ENCODE measurements around the gene LMOD1.

Gene LMOD1

DNA sequence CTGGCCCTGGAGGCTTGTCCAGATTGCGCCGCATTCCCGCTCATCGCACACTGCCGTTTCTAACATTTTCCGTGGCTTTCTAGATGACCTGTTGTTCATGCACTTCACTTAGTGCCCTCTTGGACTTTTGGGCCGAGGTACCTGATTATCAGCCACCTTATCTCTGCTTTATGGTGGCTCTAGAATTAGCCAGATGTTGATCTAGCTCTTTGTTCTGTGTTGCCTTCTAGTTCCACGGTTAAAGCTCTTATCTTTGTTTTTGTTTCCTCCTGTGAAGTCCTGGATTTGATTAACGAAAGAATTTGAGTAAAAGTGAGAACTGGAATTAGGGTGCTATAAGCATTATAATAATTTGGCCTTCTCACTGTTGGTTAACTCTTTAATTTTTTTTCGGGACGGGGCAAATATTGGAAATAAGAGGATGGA lies 37.0 kb upstream of the LMOD1 start:
- 17% methylated on average over 11 of the region's 11 CpGs for WGBS (ENCODE audit: insufficient coverage)

GRCh38 chr1:201982623-201983379 lies 36.5 kb upstream of the LMOD1 start, which contains the start of gene RNPEP:
Gene RNPEP, plus strand, starts transcription at chr1:201982648. Its CDS starts 19 bp downstream, at chr1:201982667.
- no peaks in the 10 kb centered on the region for H3K9me3 ChIP-seq (ENCODE audit: control extremely low read depth in 1 of 5, control insufficient read depth in 4 of 5, insufficient read depth in 2 of 5, low read depth in 1 of 5, low read length in 4 of 5)
- CTCF ChIA-PET, result interaction anchor here (0.8 to 4.9 kb wide), 4 partner anchors 10 to 87 kb away, joined by 3 to 16 read pairs (median 9); no protein-coding TSS in a partner anchor

More for the DNA sequence above, 37.0 kb upstream of the LMOD1 start:
- ChIA-PET POLR2A (no interaction called here), CTCF (interaction anchor here (0.8 to 4.9 kb wide), 6 partner anchors 11 to 100 kb away, joined by 3 to 16 read pairs (median 5); no protein-coding TSS in a partner anchor)
- Histone ChIP-seq H3K27ac (ENCODE audit: insufficient read depth in 1 of 2, low read depth in 1 of 2, low read length in 2 of 2, poor library complexity in 1 of 2, severe bottlenecking in 2 of 2) (peak overlapping the region; percentile 7 to 75), H3K4me3 (ENCODE audit: control insufficient read depth in 1 of 7, extremely low read depth in 1 of 7, insufficient read depth in 4 of 7, low read depth in 2 of 7, low read length in 6 of 7) (peak overlapping the region; percentile 66 to 90 (median 75)), H3K36me3 (ENCODE audit: control insufficient read depth in 4 of 4, insufficient read depth in 4 of 4, low read length in 3 of 4) (peaks cover 0 to 6% (median 2%) of the 10 kb centered on the region in 4 experiments), H3K9me3 (ENCODE audit: control extremely low read depth in 1 of 5, control insufficient read depth in 4 of 5, insufficient read depth in 2 of 5, low read depth in 1 of 5, low read length in 4 of 5) (no peaks in the 10 kb centered on the region), H3K4me1 (ENCODE audit: control extremely low read depth in 1 of 4, control insufficient read depth in 4 of 4, insufficient read depth in 4 of 4, low read length in 3 of 4) (peaks cover 2 to 15% (median 15%) of the 10 kb centered on the region in 4 experiments), H3K27me3 (replicated peaks in 2 of 5; ENCODE audit: control insufficient read depth in 4 of 5, insufficient read depth in 5 of 5, low read length in 4 of 5) (no peaks in the 10 kb centered on the region)
- DNase-seq, result peak in 1 of 3 donors; percentile 52

DNA sequence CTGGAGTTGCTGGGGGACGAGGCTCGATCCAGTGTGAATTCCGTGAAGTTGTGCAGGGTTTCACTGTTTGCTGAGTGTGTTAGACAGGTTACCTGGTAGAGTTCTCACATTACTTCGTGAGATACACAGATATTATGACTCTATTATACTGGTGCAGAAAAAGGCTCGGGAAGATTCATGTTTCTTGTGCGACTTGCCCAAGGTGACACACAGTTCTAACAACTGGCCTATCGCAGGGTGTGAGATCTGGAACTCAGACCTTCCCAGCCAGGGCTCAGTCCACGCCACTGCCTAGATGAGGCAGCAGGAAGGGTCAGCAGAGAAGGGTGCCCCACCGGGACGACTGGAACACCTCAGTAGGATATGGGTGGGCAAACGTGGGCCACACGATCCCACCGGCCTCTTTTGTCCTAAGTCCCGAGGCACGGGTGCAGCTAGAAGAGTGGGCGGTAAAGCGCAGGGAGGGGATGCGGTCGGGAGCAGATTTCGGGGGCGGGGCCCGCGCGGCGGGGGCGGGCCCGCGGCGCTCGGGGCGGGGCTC lies 35.8 kb upstream of the LMOD1 start:
- POLR2A ChIA-PET, result no interaction called here
- no peak for DNase-seq
- Histone ChIP-seq H3K9me3 (ENCODE audit: control extremely low read depth in 1 of 5, control insufficient read depth in 4 of 5, insufficient read depth in 2 of 5, low read depth in 1 of 5, low read length in 4 of 5) (no peaks in the 10 kb centered on the region), H3K27me3 (replicated peaks in 2 of 5; ENCODE audit: control insufficient read depth in 4 of 5, insufficient read depth in 5 of 5, low read length in 4 of 5) (no peaks in the 10 kb centered on the region), H3K27ac (ENCODE audit: insufficient read depth in 1 of 2, low read depth in 1 of 2, low read length in 2 of 2, poor library complexity in 1 of 2, severe bottlenecking in 2 of 2) (no peak overlapping the region), H3K4me3 (ENCODE audit: control insufficient read depth in 1 of 7, extremely low read depth in 1 of 7, insufficient read depth in 4 of 7, low read depth in 2 of 7, low read length in 6 of 7) (peak overlapping the region; percentile 66 to 90 (median 75)), H3K4me1 (ENCODE audit: control extremely low read depth in 1 of 4, control insufficient read depth in 4 of 4, insufficient read depth in 4 of 4, low read length in 3 of 4) (peaks cover 2 to 15% (median 15%) of the 10 kb centered on the region in 4 experiments), H3K36me3 (ENCODE audit: control insufficient read depth in 4 of 4, insufficient read depth in 4 of 4, low read length in 3 of 4) (peaks cover 0 to 5% (median 1%) of the 10 kb centered on the region in 4 experiments)
- 15% methylated on average over 22 of the region's 31 CpGs for WGBS (ENCODE audit: insufficient coverage)
- CTCF ChIA-PET, result interaction anchor here (0.8 to 3.0 kb wide), 5 partner anchors 10 to 134 kb away, joined by 3 to 15 read pairs (median 3); no protein-coding TSS in a partner anchor

More at GRCh38 chr1:201982623-201983379, 36.5 kb upstream of the LMOD1 start, which contains the start of gene RNPEP:
- Histone ChIP-seq H3K27ac (ENCODE audit: insufficient read depth in 1 of 2, low read depth in 1 of 2, low read length in 2 of 2, poor library complexity in 1 of 2, severe bottlenecking in 2 of 2) (peak within 1 kb of the TSS; percentile 7 to 75), H3K4me1 (ENCODE audit: control extremely low read depth in 1 of 4, control insufficient read depth in 4 of 4, insufficient read depth in 4 of 4, low read length in 3 of 4) (peaks cover 2 to 15% (median 15%) of the 10 kb centered on the region in 4 experiments), H3K4me3 (ENCODE audit: control insufficient read depth in 1 of 7, extremely low read depth in 1 of 7, insufficient read depth in 4 of 7, low read depth in 2 of 7, low read length in 6 of 7) (peak within 1 kb of the TSS; percentile 66 to 90 (median 75)), H3K36me3 (ENCODE audit: control insufficient read depth in 4 of 4, insufficient read depth in 4 of 4, low read length in 3 of 4) (peaks cover 0 to 5% (median 1%) of the 10 kb centered on the region in 4 experiments), H3K27me3 (replicated peaks in 2 of 5; ENCODE audit: control insufficient read depth in 4 of 5, insufficient read depth in 5 of 5, low read length in 4 of 5) (no peaks in the 10 kb centered on the region)
- POLR2A ChIA-PET, result no interaction called here
- WGBS (ENCODE audit: insufficient coverage), result under 1% methylated on average over 76 of the region's 80 CpGs
- DNase-seq, result peak; percentile 42 to 77 (median 59)

DNA sequence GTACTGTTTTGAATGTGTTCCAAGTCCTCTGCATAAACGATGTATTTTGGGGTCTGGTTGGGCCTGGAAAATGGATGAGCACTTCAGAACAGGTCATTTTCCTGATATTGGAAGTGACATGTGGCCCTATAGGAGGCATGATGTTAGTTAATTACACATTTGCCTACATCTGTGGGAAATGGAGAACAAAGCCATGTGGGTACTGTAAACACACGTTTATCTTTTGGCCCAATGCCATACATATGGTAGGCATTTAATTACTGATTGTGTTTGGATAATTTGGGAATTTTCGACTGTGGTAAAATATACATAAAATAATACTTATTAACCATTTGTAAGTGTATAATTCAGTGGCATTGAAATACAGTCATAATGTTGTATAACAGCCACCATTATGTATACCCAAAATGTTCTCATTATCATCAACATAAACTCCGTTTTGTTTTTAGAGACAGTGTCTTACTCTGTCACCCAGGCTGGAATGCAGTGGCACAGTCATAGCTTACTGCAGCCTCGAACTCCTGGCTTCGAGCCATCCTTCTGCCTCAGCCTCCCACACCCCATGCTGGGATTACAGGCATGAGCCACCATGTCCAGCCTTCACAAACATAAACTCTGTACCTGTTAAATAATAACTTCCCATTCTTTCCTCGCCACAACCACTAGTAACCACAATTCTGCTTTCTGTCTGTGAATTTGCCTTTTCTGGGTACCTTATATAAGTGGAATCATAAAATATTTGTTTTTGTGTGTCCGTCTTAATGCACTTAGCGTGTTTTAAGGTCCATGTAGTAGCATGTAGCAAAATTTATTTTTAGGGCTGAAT lies 24.2 kb upstream of the LMOD1 start:
- H3K9me3 ChIP-seq (ENCODE audit: control extremely low read depth in 1 of 5, control insufficient read depth in 4 of 5, insufficient read depth in 2 of 5, low read depth in 1 of 5, low read length in 4 of 5), result no peaks in the 10 kb centered on the region
- H3K4me1 ChIP-seq (ENCODE audit: control extremely low read depth in 1 of 4, control insufficient read depth in 4 of 4, insufficient read depth in 4 of 4, low read length in 3 of 4), result peaks cover 0 to 2% (median 0%) of the 10 kb centered on the region in 4 experiments
- ChIA-PET CTCF (interaction anchor here (0.6 to 6.0 kb wide), 7 partner anchors 11 to 149 kb away, joined by 3 to 142 read pairs (median 14); partner anchors contain the start of genes LMOD1, RNPEP and SHISA4), POLR2A (no interaction called here)
- 92% methylated on average over 5 of the region's 9 CpGs for WGBS (ENCODE audit: insufficient coverage)
- DNase-seq, result no peak
- H3K27ac ChIP-seq (ENCODE audit: insufficient read depth in 1 of 2, low read depth in 1 of 2, low read length in 2 of 2, poor library complexity in 1 of 2, severe bottlenecking in 2 of 2), result no peak overlapping the region
- H3K36me3 ChIP-seq (ENCODE audit: control insufficient read depth in 4 of 4, insufficient read depth in 4 of 4, low read length in 3 of 4), result peaks cover 12 to 47% (median 27%) of the 10 kb centered on the region in 4 experiments
- H3K4me3 ChIP-seq (ENCODE audit: control insufficient read depth in 1 of 7, extremely low read depth in 1 of 7, insufficient read depth in 4 of 7, low read depth in 2 of 7, low read length in 6 of 7), result no peak overlapping the region
- H3K27me3 ChIP-seq (replicated peaks in 2 of 5; ENCODE audit: control insufficient read depth in 4 of 5, insufficient read depth in 5 of 5, low read length in 4 of 5), result no peaks in the 10 kb centered on the region

- Histone ChIP-seq H3K4me3 (ENCODE audit: control insufficient read depth in 1 of 7, extremely low read depth in 1 of 7, insufficient read depth in 4 of 7, low read depth in 2 of 7, low read length in 6 of 7) (no peak overlapping the region), H3K9me3 (ENCODE audit: control extremely low read depth in 1 of 5, control insufficient read depth in 4 of 5, insufficient read depth in 2 of 5, low read depth in 1 of 5, low read length in 4 of 5) (no peaks in the 10 kb centered on the region), H3K27me3 (replicated peaks in 2 of 5; ENCODE audit: control insufficient read depth in 4 of 5, insufficient read depth in 5 of 5, low read length in 4 of 5) (no peaks in the 10 kb centered on the region), H3K27ac (ENCODE audit: insufficient read depth in 1 of 2, low read depth in 1 of 2, low read length in 2 of 2, poor library complexity in 1 of 2, severe bottlenecking in 2 of 2) (no peak overlapping the region), H3K36me3 (ENCODE audit: control insufficient read depth in 4 of 4, insufficient read depth in 4 of 4, low read length in 3 of 4) (peaks cover 19 to 64% (median 40%) of the 10 kb centered on the region in 4 experiments), H3K4me1 (ENCODE audit: control extremely low read depth in 1 of 4, control insufficient read depth in 4 of 4, insufficient read depth in 4 of 4, low read length in 3 of 4) (peaks cover 0 to 2% (median 0%) of the 10 kb centered on the region in 4 experiments)
- POLR2A ChIA-PET, result no interaction called here
- WGBS (ENCODE audit: insufficient coverage), result 100% methylated on average over 5 of the region's 16 CpGs
- CTCF ChIA-PET, result interaction anchor here (0.7 to 7.5 kb wide), 11 partner anchors 8 to 100 kb away, joined by 3 to 64 read pairs (median 4); partner anchors contain the start of gene TIMM17A
- no peak for DNase-seq
Measured at GRCh38 chr1:201968202-201968925, 22.0 kb upstream of the LMOD1 start.

DNA sequence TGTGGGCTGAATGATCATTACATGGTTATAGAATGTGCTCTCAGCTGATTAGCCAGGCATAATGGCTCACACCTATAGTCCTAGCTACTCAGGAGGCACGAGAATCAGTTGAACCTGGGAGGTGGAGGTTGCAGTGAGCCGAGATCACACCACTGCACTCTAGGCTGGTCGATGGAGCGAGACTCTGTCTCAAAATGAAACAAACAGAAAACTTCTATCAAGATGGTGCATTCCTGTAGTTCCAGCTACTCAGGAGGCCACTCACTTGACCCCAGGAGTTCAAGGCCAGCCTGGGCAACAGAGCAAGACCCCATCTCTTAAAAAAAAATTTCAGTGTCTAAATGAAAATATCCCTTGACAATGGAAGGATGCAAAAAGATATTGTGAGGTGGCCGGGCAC lies 19.8 kb upstream of the LMOD1 start:
- Histone ChIP-seq H3K4me1 (ENCODE audit: control extremely low read depth in 1 of 4, control insufficient read depth in 4 of 4, insufficient read depth in 4 of 4, low read length in 3 of 4) (no peaks in the 10 kb centered on the region), H3K9me3 (ENCODE audit: control extremely low read depth in 1 of 5, control insufficient read depth in 4 of 5, insufficient read depth in 2 of 5, low read depth in 1 of 5, low read length in 4 of 5) (no peaks in the 10 kb centered on the region), H3K27ac (ENCODE audit: insufficient read depth in 1 of 2, low read depth in 1 of 2, low read length in 2 of 2, poor library complexity in 1 of 2, severe bottlenecking in 2 of 2) (no peak overlapping the region), H3K27me3 (replicated peaks in 2 of 5; ENCODE audit: control insufficient read depth in 4 of 5, insufficient read depth in 5 of 5, low read length in 4 of 5) (no peaks in the 10 kb centered on the region), H3K36me3 (ENCODE audit: control insufficient read depth in 4 of 4, insufficient read depth in 4 of 4, low read length in 3 of 4) (peaks cover 24 to 82% (median 54%) of the 10 kb centered on the region in 4 experiments), H3K4me3 (ENCODE audit: control insufficient read depth in 1 of 7, extremely low read depth in 1 of 7, insufficient read depth in 4 of 7, low read depth in 2 of 7, low read length in 6 of 7) (no peak overlapping the region)
- CTCF ChIA-PET, result interaction anchor here (0.6 to 7.5 kb wide), 5 partner anchors 12 to 84 kb away, joined by 3 to 64 read pairs (median 4); no protein-coding TSS in a partner anchor
- POLR2A ChIA-PET, result interaction anchor here (1.3 kb wide), 1 partner anchor 11 kb away, joined by 7 read pairs; the partner anchor contains the start of gene TIMM17A
- DNase-seq, result no peak
- 97% methylated on average over 4 of the region's 5 CpGs for WGBS (ENCODE audit: insufficient coverage)

All from common myeloid progenitor, CD34-positive (primary cell).